Activated CD8-positive, alpha-beta memory T cell treated with anti-CD3 and anti-CD28 coated beads, Interleukin-2, amount 50 U/mL, for 1 hour (primary cell): Measurements from ENCODE around the gene SLC9A3.

ENCODE experiments used
- DNase-seq: peaks from one replicate; pipeline ENCODE4 v3.0.0-alpha.2; 2020; ENCODE audit errors: extremely low read depth

Gene SLC9A3

GRCh38 chr5:429453-430188 is 94.6 kb downstream of the SLC9A3 start:
- DNase-seq, result no peak

GRCh38 chr5:428754-429452 is 95.3 kb downstream of the SLC9A3 start:
- no peak for DNase-seq

GRCh38 chr5:428219-428618 is 96.0 kb downstream of the SLC9A3 start:
- DNase-seq, result no peak

- no peak for DNase-seq
Observed at GRCh38 chr5:427415-428087, 96.7 kb downstream of the SLC9A3 start.

- no peak for DNase-seq
Observed at GRCh38 chr5:426392-426976, 97.8 kb downstream of the SLC9A3 start.

- DNase-seq, result no peak
Observed at GRCh38 chr5:425714-426113, 98.5 kb downstream of the SLC9A3 start.

GRCh38 chr5:424301-425110 is 99.7 kb downstream of the SLC9A3 start:
- DNase-seq, result no peak

GRCh38 chr5:423626-424261 is 100.5 kb downstream of the SLC9A3 start:
- no peak for DNase-seq

- DNase-seq, result no peak
Observed at GRCh38 chr5:423233-423565, 101.0 kb downstream of the SLC9A3 start.

- DNase-seq, result no peak
Observed at GRCh38 chr5:422323-423232, 101.7 kb downstream of the SLC9A3 start.

GRCh38 chr5:421901-422300 is 102.3 kb downstream of the SLC9A3 start:
- no peak for DNase-seq

- no peak for DNase-seq
Observed at GRCh38 chr5:421287-421880, 102.9 kb downstream of the SLC9A3 start.

GRCh38 chr5:420632-421286 is 103.5 kb downstream of the SLC9A3 start:
- DNase-seq, result no peak
